ENCODE measurements around the gene KHDC4.

GRCh38 chr1:155934936-155935590, 850 bp upstream of the KHDC4 start:
- TF ChIP-seq MAFK (IDR thresholded peaks at IDR 0.05; ENCODE audit: low read length) (no peak), SMAD3 (CRISPR knock-in tag; conservative IDR thresholded peaks at IDR 0.05) (no peak), SREBF1 (IDR thresholded peaks at IDR 0.05; ENCODE audit: borderline replicate concordance, low read depth, low read length) (no peak), ZKSCAN1 (IDR thresholded peaks at IDR 0.05; ENCODE audit: low read depth, low read length) (no peak), FOXK2 (conservative IDR thresholded peaks at IDR 0.05 in 1 of 2, IDR thresholded peaks at IDR 0.05 in 1 of 2; ENCODE audit: low read depth in 2 of 2) (no peak), POLR2AphosphoS5 (IDR thresholded peaks at IDR 0.05; ENCODE audit: control insufficient read depth, insufficient read depth, low read depth, low read length) (no peak), RAD21 (CRISPR knock-in tag; conservative IDR thresholded peaks at IDR 0.05 in 1 of 2, IDR thresholded peaks at IDR 0.05 in 1 of 2) (no peak)

Measured in K562 (cell line).